Stomach (tissue), 9 donors: Measurements from ENCODE around the gene GRAMD1B. TPM values are rescaled to one million over a fixed set of nuclear protein-coding genes. Genes with fewer than 3 reads are reported as not detected.

Source experiments
- DNase-seq, 2 donors: peaks; one replicate each; pipeline versions ENCODE4 v3.0.0 to v3.0.0-alpha.2; 2013 to 2019
- H3K27ac ChIP-seq, 5 donors: fragments of 200-600 bp in 4 of 5; sonication (generic) in 4 of 5; one replicate each; pipeline ENCODE4 v1.5.1; 2013 to 2019; ENCODE audit warnings: mild to moderate bottlenecking in 1 of 5, moderate library complexity in 1 of 5
- H3K27me3 ChIP-seq, 3 donors: fragments of 200-600 bp; sonication (generic); one replicate each; pipeline ENCODE4 v1.5.1; 2017 to 2019; ENCODE audit warnings: mixed run types in 1 of 3
- H3K36me3 ChIP-seq, 4 donors: fragments of 200-600 bp; sonication (generic); 1 replicate in 3 of 4; 2 replicates in 1 of 4; pipeline ENCODE4 v1.5.1; 2016 to 2019
- H3K4me1 ChIP-seq, 4 donors: fragments of 200-600 bp; sonication (generic); one replicate each; pipeline ENCODE4 v1.5.1; 2016 to 2019
- H3K4me3 ChIP-seq, 4 donors: fragments of 200-600 bp; sonication (generic) in 3 of 4; one replicate each; pipeline ENCODE4 v1.5.1; 2016 to 2019; ENCODE audit warnings: mild to moderate bottlenecking in 1 of 4
- H3K9me3 ChIP-seq, 4 donors: fragments of 200-600 bp; sonication (generic); one replicate each; pipeline ENCODE4 v1.5.1; 2016 to 2019
- EP300 ChIP-seq: sonication (generic); formaldehyde crosslinking; IDR thresholded peaks from one replicate; pipeline ENCODE4 v1.6.1; 2017; ENCODE audit warnings: antibody characterized with exemption
- POLR2A ChIP-seq, 4 donors: fragments of 450-650 bp; IDR thresholded peaks; one replicate each; pipeline ENCODE4 v1.6.1; 2016; ENCODE audit warnings: antibody characterized with exemption in 4 of 4, control low read depth in 2 of 4, mild to moderate bottlenecking in 1 of 4, moderate library complexity in 1 of 4
- POLR2AphosphoS5 ChIP-seq, 3 donors: sonication (generic); formaldehyde crosslinking; IDR thresholded peaks; one replicate each; pipeline ENCODE4 v1.6.1; 2016; ENCODE audit warnings: antibody characterized with exemption in 3 of 3
- WGBS, 5 donors: extraction: QIAGEN DNeasy Blood & Tissue Kit in 3 of 5; methylation state at CpG; one replicate each; pipeline versions ENCODE4 v1.1.5 to v1.1.7; 2013 to 2018; 5-methylcytosine and 5-hydroxymethylcytosine counted together
- intact Hi-C: fragments of 100-400 bp; cut with DNase I; formaldehyde crosslinking; loops from one replicate; pipeline ENCODE4 v1.15.1; 2023; ENCODE audit warnings: low total_unique reads
- polyA plus RNA-seq, 3 donors: library from polyadenylated mRNA; stranded (reverse); fragments of 200-250 nt; gene quantifications; one replicate each; pipeline ENCODE4 v1.2.3, GENCODE V29; 2013
- total RNA-seq, 5 donors: library from RNA; depleted of rRNA; stranded (reverse); fragments of >200 nt; gene quantifications; one replicate each; pipeline versions ENCODE4 v1.1.0 to v1.2.3, GENCODE V29; 2014 to 2016
- TF ChIP-seq, protein P1 (sequence below), 7 experiments: fragments of 450-650 bp in 4 of 7; fragments of 200-600 bp in 3 of 7; sonication (generic) in 3 of 7; IDR thresholded peaks; one replicate each; pipeline ENCODE4 v1.5.1; 2016 to 2019; ENCODE audit warnings: antibody characterized with exemption in 7 of 7, control low read depth in 2 of 7, mild to moderate bottlenecking in 1 of 7
- donor health status: healthy with polysubstance abuse.
- donor health status: Bipolar disorder and iron deficiency.
- donor health status: healthy.

Gene GRAMD1B
- total and polyA plus RNA-seq, 8 donors: 0.58 to 39.7 (median 12.2) TPM

DNA sequence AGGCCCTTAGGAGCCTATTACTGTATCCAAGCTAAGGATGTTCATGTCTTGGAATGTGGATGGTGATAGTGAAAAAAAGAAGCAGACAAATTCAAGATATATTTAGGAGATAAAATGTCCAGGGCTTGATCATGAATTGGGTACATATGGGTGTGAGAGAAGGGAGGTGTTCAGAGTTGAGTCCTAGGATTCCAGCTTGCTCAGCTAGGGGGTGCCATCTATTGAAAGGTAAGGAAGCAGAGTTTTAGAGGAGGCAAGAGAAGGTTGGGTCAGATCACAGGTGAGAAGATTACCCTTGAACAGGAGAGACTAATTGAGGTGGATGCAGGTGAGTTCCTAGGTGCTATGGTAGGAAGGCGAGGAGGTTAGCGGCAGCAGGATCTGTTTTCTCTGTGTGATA lies 60.5 kb downstream of the GRAMD1B start:
- H3K27ac ChIP-seq: no peak overlapping the region
- no peaks in the 10 kb centered on the region for H3K4me1 ChIP-seq
- DNase-seq: no peak
- H3K4me3 ChIP-seq: no peak overlapping the region
- no peaks in the 10 kb centered on the region for H3K9me3 ChIP-seq
- H3K27me3 ChIP-seq: peaks cover 0 to 11% (median 0%) of the 10 kb centered on the region in 3 donors
- intact Hi-C loops: no loop called here
- no peaks in the 10 kb centered on the region for H3K36me3 ChIP-seq
- no peak for TF ChIP-seq POLR2AphosphoS5 (IDR thresholded peaks at IDR 0.05)
- TF ChIP-seq, protein P1, sequence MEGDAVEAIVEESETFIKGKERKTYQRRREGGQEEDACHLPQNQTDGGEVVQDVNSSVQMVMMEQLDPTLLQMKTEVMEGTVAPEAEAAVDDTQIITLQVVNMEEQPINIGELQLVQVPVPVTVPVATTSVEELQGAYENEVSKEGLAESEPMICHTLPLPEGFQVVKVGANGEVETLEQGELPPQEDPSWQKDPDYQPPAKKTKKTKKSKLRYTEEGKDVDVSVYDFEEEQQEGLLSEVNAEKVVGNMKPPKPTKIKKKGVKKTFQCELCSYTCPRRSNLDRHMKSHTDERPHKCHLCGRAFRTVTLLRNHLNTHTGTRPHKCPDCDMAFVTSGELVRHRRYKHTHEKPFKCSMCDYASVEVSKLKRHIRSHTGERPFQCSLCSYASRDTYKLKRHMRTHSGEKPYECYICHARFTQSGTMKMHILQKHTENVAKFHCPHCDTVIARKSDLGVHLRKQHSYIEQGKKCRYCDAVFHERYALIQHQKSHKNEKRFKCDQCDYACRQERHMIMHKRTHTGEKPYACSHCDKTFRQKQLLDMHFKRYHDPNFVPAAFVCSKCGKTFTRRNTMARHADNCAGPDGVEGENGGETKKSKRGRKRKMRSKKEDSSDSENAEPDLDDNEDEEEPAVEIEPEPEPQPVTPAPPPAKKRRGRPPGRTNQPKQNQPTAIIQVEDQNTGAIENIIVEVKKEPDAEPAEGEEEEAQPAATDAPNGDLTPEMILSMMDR (IDR thresholded peaks at IDR 0.05): no peak
- no peak for TF ChIP-seq EP300
- no peak for TF ChIP-seq POLR2A (IDR thresholded peaks at IDR 0.05)
- WGBS, 5 donors: 93 to 100% (median 98%) methylated on average over 2 of the region's 2 CpGs

GRCh38 chr11:123491241-123491640 lies 61.2 kb downstream of the GRAMD1B start:
- intact Hi-C loops: no loop called here
- Histone ChIP-seq H3K9me3 (no peaks in the 10 kb centered on the region), H3K36me3 (no peaks in the 10 kb centered on the region), H3K27me3 (peaks cover 0 to 11% (median 0%) of the 10 kb centered on the region in 3 donors), H3K4me3 (no peak overlapping the region), H3K27ac (no peak overlapping the region), H3K4me1 (no peaks in the 10 kb centered on the region)
- WGBS, 5 donors: 76 to 88% (median 79%) methylated on average over 3 of the region's 3 CpGs
- no peak for DNase-seq
- TF ChIP-seq POLR2AphosphoS5 (IDR thresholded peaks at IDR 0.05) (no peak), EP300 (no peak), POLR2A (IDR thresholded peaks at IDR 0.05) (no peak)
- TF ChIP-seq, protein P1 (IDR thresholded peaks at IDR 0.05): no peak

- intact Hi-C loops: no loop called here
- no peak overlapping the region for H3K4me3 ChIP-seq
- H3K36me3 ChIP-seq: no peaks in the 10 kb centered on the region
- peaks cover 0 to 4% (median 0%) of the 10 kb centered on the region in 3 donors for H3K27me3 ChIP-seq
- no peaks in the 10 kb centered on the region for H3K4me1 ChIP-seq
- 74 to 91% (median 76%) methylated on average over 3 to 5 of the region's 5 CpGs for WGBS, 5 donors
- DNase-seq: no peak
- no peak overlapping the region for H3K27ac ChIP-seq
- TF ChIP-seq, protein P1 (IDR thresholded peaks at IDR 0.05): no peak
- no peaks in the 10 kb centered on the region for H3K9me3 ChIP-seq
These were observed 63.4 kb downstream of the GRAMD1B start for GRCh38 chr11:123493349-123494063.

DNA sequence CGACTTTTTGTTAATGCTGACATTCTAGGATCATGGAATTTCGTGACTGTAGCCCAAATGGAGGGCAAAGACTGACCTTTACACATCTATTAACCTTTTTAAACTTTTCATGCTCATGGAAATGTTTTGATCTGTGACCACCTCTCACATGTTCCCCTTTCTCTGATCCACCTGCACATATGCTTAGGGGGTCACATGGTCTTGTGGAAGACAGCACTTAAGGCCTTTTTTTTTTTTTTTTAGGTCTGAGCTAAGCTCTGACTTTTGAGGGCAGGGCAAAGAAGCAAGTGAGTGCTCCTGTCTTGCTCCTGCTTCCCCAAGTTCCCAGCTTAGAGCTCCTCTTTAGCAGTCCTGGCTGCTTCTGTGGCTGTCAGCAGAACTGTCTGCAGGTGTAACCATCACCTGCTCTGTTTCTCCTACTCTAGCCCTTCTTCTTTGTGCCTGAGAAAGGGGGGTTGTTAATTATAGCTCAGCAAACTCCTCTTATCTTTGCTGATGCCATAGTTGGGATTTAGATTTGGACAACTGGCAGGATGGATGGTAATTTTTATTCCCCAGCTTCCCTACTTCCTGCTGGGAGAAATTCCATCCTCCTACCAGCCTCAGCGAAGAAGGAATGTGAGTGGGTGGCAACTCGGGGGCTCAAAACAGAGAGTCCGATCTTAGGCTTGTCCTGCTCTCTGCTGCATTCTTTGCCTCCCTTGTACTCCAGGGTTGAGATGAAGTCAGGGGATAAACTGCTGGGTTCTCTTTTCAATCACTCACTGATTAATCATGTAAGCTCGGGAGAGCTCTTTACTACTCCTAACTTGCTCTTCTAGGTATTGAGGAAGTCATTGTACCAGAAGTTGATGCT lies 64.4 kb downstream of the GRAMD1B start:
- no peaks in the 10 kb centered on the region for H3K4me1 ChIP-seq
- no peak overlapping the region for H3K27ac ChIP-seq
- TF ChIP-seq, protein P1 (IDR thresholded peaks at IDR 0.05): no peak
- no peak for TF ChIP-seq EP300
- TF ChIP-seq POLR2AphosphoS5 (IDR thresholded peaks at IDR 0.05): no peak

More for the DNA sequence above, 64.4 kb downstream of the GRAMD1B start:
- 39 to 54% (median 52%) methylated on average over 6 of the region's 6 CpGs for WGBS, 5 donors
- no peaks in the 10 kb centered on the region for H3K36me3 ChIP-seq
- peaks cover 0 to 4% (median 0%) of the 10 kb centered on the region in 3 donors for H3K27me3 ChIP-seq
- DNase-seq: no peak
- intact Hi-C loops: no loop called here
- no peak overlapping the region for H3K4me3 ChIP-seq
- H3K9me3 ChIP-seq: no peaks in the 10 kb centered on the region
